ENCODE measurements around the gene RAB6A.

- TF ChIP-seq ZNF622 (IDR thresholded peaks at IDR 0.05) (no peak), CTCF (IDR thresholded peaks at IDR 0.05 in 2 of 3, conservative IDR thresholded peaks at IDR 0.05 in 1 of 3; ENCODE audit: control insufficient read depth in 2 of 3, extremely low read depth in 1 of 3, insufficient read depth in 1 of 3, low read depth in 3 of 3, low read length in 3 of 3) (no peak), REST (IDR thresholded peaks at IDR 0.05; ENCODE audit: low read depth, low read length) (no peak), POLR2A (IDR thresholded peaks at IDR 0.05; ENCODE audit: low read depth, low read length) (no peak), POLR2AphosphoS5 (IDR thresholded peaks at IDR 0.05; ENCODE audit: low read length) (no peak)
These were observed 34.0 kb downstream of the RAB6A start for GRCh38 chr11:73726825-73727224.

Measured in GM12878 (cell line).